ENCODE results near the gene KLHL6.

DNA sequence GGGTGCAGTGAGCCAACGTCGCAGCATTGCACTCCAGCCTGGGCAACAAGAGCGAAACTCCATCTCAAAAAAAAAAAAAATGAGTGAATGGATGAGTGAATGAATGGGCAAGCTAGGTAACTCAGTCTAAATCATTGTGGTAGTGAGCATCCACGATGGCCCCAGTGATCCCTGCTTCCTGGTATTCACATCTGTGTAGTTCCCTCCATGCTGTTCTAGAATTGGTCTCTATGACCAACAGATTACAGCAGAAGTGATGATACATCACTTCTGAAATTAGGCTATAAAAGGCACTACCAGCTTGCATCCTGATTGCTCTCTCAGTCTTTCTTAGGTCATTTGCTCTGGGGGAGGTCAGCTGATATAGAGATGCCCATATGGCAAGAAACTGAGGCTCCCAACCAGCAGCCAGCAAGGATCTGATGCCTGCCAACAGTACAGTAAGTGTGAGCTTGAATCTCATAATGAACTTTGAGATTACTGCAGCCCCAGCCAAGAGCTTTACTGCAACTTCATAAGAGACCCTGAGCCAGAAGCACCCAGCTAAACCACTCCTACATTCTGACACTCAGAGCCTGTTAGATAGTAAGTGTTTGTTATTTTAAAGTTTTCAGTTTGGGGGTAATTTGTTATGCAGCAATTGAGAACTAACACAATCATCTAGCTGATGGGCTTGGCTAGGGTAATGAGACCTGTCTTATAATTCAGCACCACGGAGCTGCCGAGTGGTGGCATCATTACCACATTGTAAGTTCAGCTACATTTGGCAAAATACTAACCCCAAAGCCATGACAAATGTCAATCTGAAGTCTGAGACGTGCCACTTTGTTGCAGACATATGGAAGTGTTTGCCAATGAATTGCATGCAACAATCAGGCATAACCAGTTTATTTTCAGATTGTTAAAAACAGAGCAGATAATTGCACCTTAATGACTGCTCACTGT, 53.0 kb downstream of the KLHL6 start:
- TF ChIP-seq, protein P1, sequence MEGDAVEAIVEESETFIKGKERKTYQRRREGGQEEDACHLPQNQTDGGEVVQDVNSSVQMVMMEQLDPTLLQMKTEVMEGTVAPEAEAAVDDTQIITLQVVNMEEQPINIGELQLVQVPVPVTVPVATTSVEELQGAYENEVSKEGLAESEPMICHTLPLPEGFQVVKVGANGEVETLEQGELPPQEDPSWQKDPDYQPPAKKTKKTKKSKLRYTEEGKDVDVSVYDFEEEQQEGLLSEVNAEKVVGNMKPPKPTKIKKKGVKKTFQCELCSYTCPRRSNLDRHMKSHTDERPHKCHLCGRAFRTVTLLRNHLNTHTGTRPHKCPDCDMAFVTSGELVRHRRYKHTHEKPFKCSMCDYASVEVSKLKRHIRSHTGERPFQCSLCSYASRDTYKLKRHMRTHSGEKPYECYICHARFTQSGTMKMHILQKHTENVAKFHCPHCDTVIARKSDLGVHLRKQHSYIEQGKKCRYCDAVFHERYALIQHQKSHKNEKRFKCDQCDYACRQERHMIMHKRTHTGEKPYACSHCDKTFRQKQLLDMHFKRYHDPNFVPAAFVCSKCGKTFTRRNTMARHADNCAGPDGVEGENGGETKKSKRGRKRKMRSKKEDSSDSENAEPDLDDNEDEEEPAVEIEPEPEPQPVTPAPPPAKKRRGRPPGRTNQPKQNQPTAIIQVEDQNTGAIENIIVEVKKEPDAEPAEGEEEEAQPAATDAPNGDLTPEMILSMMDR (IDR thresholded peaks at IDR 0.05; ENCODE audit: poor library complexity), result peak; percentile 27
- no peak for TF ChIP-seq EZH2 (IDR thresholded peaks at IDR 0.05; ENCODE audit: borderline replicate concordance)
